HG02943 (cell line): ENCODE measurements around the gene NCAM1.

Source experiments
- ATAC-seq: cut with Tn5 transposase; IDR thresholded peaks from one replicate; pipeline ENCODE4 v1.9.1; 2021; ENCODE audit warnings: mild to moderate bottlenecking, low read depth, moderate library complexity; ENCODE audit not compliant: unreplicated experiment

The NCAM1 gene

GRCh38 chr11:113162592-113162962, 201.4 kb downstream of the NCAM1 start:
- ATAC-seq: no peak

- ATAC-seq: no peak
Observed at GRCh38 chr11:113163291-113164030, 202.2 kb downstream of the NCAM1 start.

- no peak for ATAC-seq
Observed at GRCh38 chr11:113166280-113166679, 205.1 kb downstream of the NCAM1 start.

GRCh38 chr11:113167599-113167998, 206.4 kb downstream of the NCAM1 start:
- no peak for ATAC-seq

- no peak for ATAC-seq
Observed at GRCh38 chr11:113168354-113169342, 207.4 kb downstream of the NCAM1 start.

GRCh38 chr11:113172382-113172951, 211.2 kb downstream of the NCAM1 start:
- ATAC-seq: no peak

GRCh38 chr11:113173126-113173525, 211.9 kb downstream of the NCAM1 start:
- no peak for ATAC-seq

GRCh38 chr11:113174882-113175281, 213.7 kb downstream of the NCAM1 start:
- no peak for ATAC-seq

GRCh38 chr11:113176599-113177360, 215.6 kb downstream of the NCAM1 start:
- ATAC-seq: no peak

- ATAC-seq: no peak
Observed at GRCh38 chr11:113177671-113178070, 216.5 kb downstream of the NCAM1 start.

- no peak for ATAC-seq
Observed at GRCh38 chr11:113178381-113179070, 217.3 kb downstream of the NCAM1 start.

GRCh38 chr11:113179181-113179704, 218.0 kb downstream of the NCAM1 start:
- ATAC-seq: no peak

- no peak for ATAC-seq
Observed at GRCh38 chr11:113181094-113181493, 219.9 kb downstream of the NCAM1 start.

- no peak for ATAC-seq
Observed at GRCh38 chr11:113182288-113182687, 221.1 kb downstream of the NCAM1 start.

GRCh38 chr11:113184498-113184897, 223.3 kb downstream of the NCAM1 start:
- ATAC-seq: no peak

GRCh38 chr11:113188371-113188834, 227.2 kb downstream of the NCAM1 start:
- ATAC-seq: no peak

- ATAC-seq: no peak
Observed at GRCh38 chr11:113189909-113190667, 228.9 kb downstream of the NCAM1 start.

GRCh38 chr11:113192121-113192925, 231.1 kb downstream of the NCAM1 start:
- ATAC-seq: no peak
